ENCODE measurements around the gene CDA. TPM values are rescaled to one million over a fixed set of nuclear protein-coding genes. Genes with fewer than 3 reads are reported as not detected.

CDA gene
- total and polyA plus RNA-seq, 12 donors, result 0.33 to 11.8 (median 3.3) TPM; not detected in 1

GRCh38 chr1:20600156-20600555 is 11.3 kb downstream of the CDA start:
- Histone ChIP-seq H3K27me3 (no peaks in the 10 kb centered on the region), H3K9me3 (replicated peaks in 1 of 3) (no peaks in the 10 kb centered on the region), H3K4me3 (no peak overlapping the region), H3K4me1 (replicated peaks in 1 of 2) (no peaks in the 10 kb centered on the region), H3K27ac (no peak overlapping the region), H3K36me3 (replicated peaks in 1 of 2) (no peaks in the 10 kb centered on the region)
- 80 to 86% (median 84%) methylated on average over 5 of the region's 5 CpGs for WGBS, 4 donors
- TF ChIP-seq CTCF (IDR thresholded peaks at IDR 0.05), result no peak
- no peak for TF ChIP-seq POLR2A (IDR thresholded peaks at IDR 0.05)
- intact Hi-C loops (cut with DNase I), result no loop called here
- no peak for DNase-seq

GRCh38 chr1:20601129-20601825 is 12.4 kb downstream of the CDA start:
- no peak for DNase-seq
- Histone ChIP-seq H3K36me3 (replicated peaks in 1 of 2) (no peaks in the 10 kb centered on the region), H3K9me3 (replicated peaks in 1 of 3) (no peaks in the 10 kb centered on the region), H3K27ac (no peak overlapping the region), H3K27me3 (no peaks in the 10 kb centered on the region), H3K4me1 (replicated peaks in 1 of 2) (no peaks in the 10 kb centered on the region), H3K4me3 (no peak overlapping the region)
- intact Hi-C loops (cut with DNase I), result no loop called here
- TF ChIP-seq POLR2A (IDR thresholded peaks at IDR 0.05) (no peak), CTCF (IDR thresholded peaks at IDR 0.05) (no peak)
- 52 to 66% (median 59%) methylated on average over 5 of the region's 5 CpGs for WGBS, 4 donors

- TF ChIP-seq POLR2A (IDR thresholded peaks at IDR 0.05) (no peak), CTCF (IDR thresholded peaks at IDR 0.05) (no peak)
- intact Hi-C loops (cut with DNase I), result no loop called here
- 85 to 93% (median 90%) methylated on average over 4 of the region's 4 CpGs for WGBS, 4 donors
- no peaks in the 10 kb centered on the region for H3K4me1 ChIP-seq (replicated peaks in 1 of 2)
- H3K9me3 ChIP-seq (replicated peaks in 1 of 3), result no peaks in the 10 kb centered on the region
- no peak overlapping the region for H3K4me3 ChIP-seq
- no peaks in the 10 kb centered on the region for H3K36me3 ChIP-seq (replicated peaks in 1 of 2)
- no peak overlapping the region for H3K27ac ChIP-seq
- DNase-seq, result no peak
- H3K27me3 ChIP-seq, result no peaks in the 10 kb centered on the region
These were observed 14.1 kb downstream of the CDA start for GRCh38 chr1:20602851-20603450.

GRCh38 chr1:20603504-20604464 is 14.9 kb downstream of the CDA start:
- Histone ChIP-seq H3K4me3 (no peak overlapping the region), H3K9me3 (replicated peaks in 1 of 3) (no peaks in the 10 kb centered on the region), H3K27me3 (no peaks in the 10 kb centered on the region), H3K4me1 (replicated peaks in 1 of 2) (no peaks in the 10 kb centered on the region), H3K27ac (no peak overlapping the region), H3K36me3 (replicated peaks in 1 of 2) (no peaks in the 10 kb centered on the region)
- peak in 3 of 7 donors; percentile 27 to 40 (median 34) for DNase-seq
- no peak for TF ChIP-seq POLR2A (IDR thresholded peaks at IDR 0.05)
- 82 to 93% (median 86%) methylated on average over 9 of the region's 9 CpGs for WGBS, 4 donors
- intact Hi-C loops (cut with DNase I), result no loop called here

Data from adrenal gland (tissue), 12 donors.